Smooth muscle cell (in vitro differentiated cells): ENCODE results near the gene KCNMA1. TPM values are rescaled to one million over a fixed set of nuclear protein-coding genes. Genes with fewer than 3 reads are reported as not detected.

Experiments
- DNase-seq: peaks from one replicate; lab custom pipeline; 2025; ENCODE audit not compliant: unreplicated experiment; lab: John Stamatoyannopoulos, UW
- H2AFZ ChIP-seq: fragments of 200-600 bp; sonication (generic); 2 replicates; pipeline ENCODE4 v1.6.0; 2016; ENCODE audit warnings: antibody characterized with exemption, low read depth, mild to moderate bottlenecking
- H3F3A ChIP-seq: fragments of 200-600 bp; sonication (generic); 2 replicates; pipeline ENCODE4 v1.6.0; 2017; ENCODE audit warnings: antibody characterized with exemption, low read depth
- H3K27ac ChIP-seq: fragments of 200-600 bp; sonication (generic); 2 replicates; pipeline ENCODE4 v1.5.1; 2016; ENCODE audit warnings: low read depth, mild to moderate bottlenecking
- H3K27me3 ChIP-seq: fragments of 200-600 bp; sonication (generic); 2 replicates; pipeline ENCODE4 v1.6.1; 2016; ENCODE audit warnings: low read depth, mild to moderate bottlenecking
- H3K36me3 ChIP-seq: fragments of 200-600 bp; sonication (generic); 2 replicates; pipeline ENCODE4 v1.5.1; 2016; ENCODE audit warnings: low read depth
- H3K4me1 ChIP-seq: fragments of 200-600 bp; sonication (generic); 2 replicates; pipeline ENCODE4 v1.5.1; 2016; ENCODE audit warnings: low read depth
- H3K4me2 ChIP-seq: fragments of 200-600 bp; sonication (generic); 2 replicates; pipeline ENCODE4 v1.6.0; 2016; ENCODE audit warnings: mild to moderate bottlenecking
- H3K4me3 ChIP-seq: fragments of 200-600 bp; sonication (generic); 2 replicates; pipeline ENCODE4 v1.5.1; 2016; ENCODE audit warnings: mild to moderate bottlenecking
- H3K79me2 ChIP-seq: fragments of 200-600 bp; sonication (generic); 2 replicates; pipeline ENCODE4 v1.6.0; 2016; ENCODE audit warnings: low read depth, mild to moderate bottlenecking
- H3K9ac ChIP-seq: fragments of 200-600 bp; sonication (generic); 2 replicates; pipeline ENCODE4 v1.6.0; 2016; ENCODE audit warnings: low read depth
- H3K9me3 ChIP-seq: fragments of 200-600 bp; sonication (generic); replicated peaks from 2 replicates; pipeline ENCODE4 v1.5.1; 2016; ENCODE audit warnings: low read depth
- H4K20me1 ChIP-seq: fragments of 200-600 bp; sonication (generic); 2 replicates; pipeline ENCODE4 v1.6.0; 2016; ENCODE audit warnings: low read depth
- CTCF ChIP-seq: fragments of 200-600 bp; sonication (generic); IDR thresholded peaks from 2 replicates; pipeline ENCODE4 v1.5.1; 2017; ENCODE audit warnings: borderline replicate concordance, mild to moderate bottlenecking, antibody characterized with exemption; ENCODE audit not compliant: insufficient read depth, poor library complexity, severe bottlenecking
- WGBS: methylation state at CpG from one replicate; pipeline ENCODE4 v1.1.7; 2016; ENCODE audit warnings: low lambda C conversion rate; 5-methylcytosine and 5-hydroxymethylcytosine counted together
- polyA plus RNA-seq: library from polyadenylated mRNA; unstranded; fragments of >200 nt; fragmentation: Nextera tagmentation; extraction: Ambion mirVana; gene quantifications from 2 replicates; pipeline ENCODE4 v1.2.1, GENCODE V29; 2016
- total RNA-seq: library from RNA; depleted of rRNA; stranded (reverse); fragments of >200 nt; gene quantifications from 2 replicates; pipeline ENCODE4 v1.2.3, GENCODE V29; 2014

The KCNMA1 gene
- total and polyA plus RNA-seq, 2 experiments from 2014 or later = 9.1 to 23.4 TPM

- no peak for DNase-seq
- H3F3A ChIP-seq = no peaks in the 10 kb centered on the region
- no peak overlapping the region for H3K9ac ChIP-seq
- no peak overlapping the region for H3K27ac ChIP-seq
- 92% methylated on average over 1 of the region's 1 CpG for WGBS
- no peaks in the 10 kb centered on the region for H4K20me1 ChIP-seq
- no peaks in the 10 kb centered on the region for H3K9me3 ChIP-seq
- H3K27me3 ChIP-seq = no peaks in the 10 kb centered on the region
- H3K4me3 ChIP-seq = no peak overlapping the region
- H3K4me2 ChIP-seq = no peak overlapping the region
- TF ChIP-seq CTCF = no peak
- no peaks in the 10 kb centered on the region for H3K79me2 ChIP-seq
- no peaks in the 10 kb centered on the region for H3K36me3 ChIP-seq
- H3K4me1 ChIP-seq = no peaks in the 10 kb centered on the region
- H2AFZ ChIP-seq = no peak overlapping the region
Observed at GRCh38 chr10:76864922-76865321, 772.7 kb downstream of the KCNMA1 start.

- no peaks in the 10 kb centered on the region for H3K4me1 ChIP-seq
- H4K20me1 ChIP-seq = no peaks in the 10 kb centered on the region
- no peaks in the 10 kb centered on the region for H3K79me2 ChIP-seq
- H3K27ac ChIP-seq = no peak overlapping the region
- TF ChIP-seq CTCF = no peak
- H3K4me2 ChIP-seq = no peak overlapping the region
- H3K9ac ChIP-seq = no peak overlapping the region
- H3F3A ChIP-seq = no peaks in the 10 kb centered on the region
- WGBS = 87% methylated on average over 1 of the region's 1 CpG
- DNase-seq = no peak
- no peaks in the 10 kb centered on the region for H3K27me3 ChIP-seq
- H3K4me3 ChIP-seq = no peak overlapping the region
- H3K36me3 ChIP-seq = no peaks in the 10 kb centered on the region
- no peak overlapping the region for H2AFZ ChIP-seq
- H3K9me3 ChIP-seq = no peaks in the 10 kb centered on the region
Observed at GRCh38 chr10:76858721-76859120, 778.9 kb downstream of the KCNMA1 start.

- no peaks in the 10 kb centered on the region for H3K9me3 ChIP-seq
- no peak overlapping the region for H3K9ac ChIP-seq
- no peaks in the 10 kb centered on the region for H3K4me1 ChIP-seq
- WGBS = 90% methylated on average over 8 of the region's 8 CpGs
- no peaks in the 10 kb centered on the region for H3K79me2 ChIP-seq
- no peak overlapping the region for H3K4me3 ChIP-seq
- H3K36me3 ChIP-seq = no peaks in the 10 kb centered on the region
- no peak for TF ChIP-seq CTCF
- no peak overlapping the region for H3K4me2 ChIP-seq
- no peak for DNase-seq
- no peaks in the 10 kb centered on the region for H3K27me3 ChIP-seq
- no peaks in the 10 kb centered on the region for H4K20me1 ChIP-seq
- H2AFZ ChIP-seq = no peak overlapping the region
- H3F3A ChIP-seq = no peaks in the 10 kb centered on the region
- H3K27ac ChIP-seq = no peak overlapping the region
Observed at GRCh38 chr10:76840802-76841201, 796.8 kb downstream of the KCNMA1 start.

- no peak for DNase-seq
- no peak overlapping the region for H2AFZ ChIP-seq
- no peak overlapping the region for H3K4me3 ChIP-seq
- no peak overlapping the region for H3K4me2 ChIP-seq
- no peak for TF ChIP-seq CTCF
- no peaks in the 10 kb centered on the region for H3K9me3 ChIP-seq
- H3K27ac ChIP-seq = no peak overlapping the region
- no peaks in the 10 kb centered on the region for H3K36me3 ChIP-seq
- H3K79me2 ChIP-seq = no peaks in the 10 kb centered on the region
- WGBS = 84% methylated on average over 3 of the region's 3 CpGs
- no peaks in the 10 kb centered on the region for H3K27me3 ChIP-seq
- H3K4me1 ChIP-seq = no peaks in the 10 kb centered on the region
- no peaks in the 10 kb centered on the region for H4K20me1 ChIP-seq
- no peaks in the 10 kb centered on the region for H3F3A ChIP-seq
- no peak overlapping the region for H3K9ac ChIP-seq
Observed at GRCh38 chr10:76839276-76839675, 798.3 kb downstream of the KCNMA1 start.
